GM18870 (cell line): ENCODE measurements around the gene TMOD1.
"Not testable (repeated sequence)": the region's sequence is repeated elsewhere in the genome, so short reads cannot be mapped to it uniquely, and the experiment has no call there.

Experiments used
- ATAC-seq: cut with Tn5 transposase; IDR thresholded peaks from one replicate; pipeline ENCODE4 v1.9.1; 2021; ENCODE audit warnings: moderate library complexity; ENCODE audit not compliant: unreplicated experiment

TMOD1 gene

GRCh38 chr9:97501177-97501971, at the start of gene TMOD1:
Gene TMOD1, plus strand, starts transcription at chr9:97501666. Its CDS starts 22,523 bp downstream, at chr9:97524189.
- ATAC-seq: peak; percentile 39

GRCh38 chr9:97453573-97453972, 47.9 kb upstream of the TMOD1 start:
- not testable (repeated sequence) for ATAC-seq

- ATAC-seq: not testable (repeated sequence)
Measured at GRCh38 chr9:97456841-97457240, 44.6 kb upstream of the TMOD1 start.

- ATAC-seq: no peak
Measured at GRCh38 chr9:97459326-97459725, 42.1 kb upstream of the TMOD1 start.

DNA sequence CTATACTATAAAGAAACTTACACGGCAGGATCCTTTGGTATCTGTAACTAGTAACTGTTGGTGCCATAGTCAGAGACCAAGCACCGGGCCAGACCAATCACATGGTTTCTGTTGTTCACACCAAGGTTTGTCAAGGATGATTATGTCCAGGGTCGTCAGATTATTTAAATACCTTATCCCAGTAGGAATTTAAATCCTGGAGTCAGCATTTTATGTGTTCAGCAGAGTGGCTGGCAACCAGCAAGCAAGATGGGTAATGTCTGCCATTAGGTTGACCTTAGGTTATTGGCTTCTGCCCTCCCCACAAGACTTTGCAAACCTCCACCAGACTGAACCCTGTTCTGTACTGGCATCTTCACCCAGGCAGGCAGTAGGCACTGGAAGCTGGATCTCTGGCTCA, 39.3 kb upstream of the TMOD1 start:
- ATAC-seq: no peak

- no peak for ATAC-seq
Measured at GRCh38 chr9:97462914-97463313, 38.6 kb upstream of the TMOD1 start.

- peak; percentile 65 for ATAC-seq
Measured at GRCh38 chr9:97468658-97469448, 32.6 kb upstream of the TMOD1 start.

GRCh38 chr9:97470076-97470475, 31.4 kb upstream of the TMOD1 start:
- ATAC-seq: no peak

- ATAC-seq: no peak
Measured at GRCh38 chr9:97473717-97474116, 27.7 kb upstream of the TMOD1 start.

- no peak for ATAC-seq
Measured at GRCh38 chr9:97474372-97474925, 27.0 kb upstream of the TMOD1 start.

GRCh38 chr9:97475059-97475458, 26.4 kb upstream of the TMOD1 start:
- ATAC-seq: no peak

DNA sequence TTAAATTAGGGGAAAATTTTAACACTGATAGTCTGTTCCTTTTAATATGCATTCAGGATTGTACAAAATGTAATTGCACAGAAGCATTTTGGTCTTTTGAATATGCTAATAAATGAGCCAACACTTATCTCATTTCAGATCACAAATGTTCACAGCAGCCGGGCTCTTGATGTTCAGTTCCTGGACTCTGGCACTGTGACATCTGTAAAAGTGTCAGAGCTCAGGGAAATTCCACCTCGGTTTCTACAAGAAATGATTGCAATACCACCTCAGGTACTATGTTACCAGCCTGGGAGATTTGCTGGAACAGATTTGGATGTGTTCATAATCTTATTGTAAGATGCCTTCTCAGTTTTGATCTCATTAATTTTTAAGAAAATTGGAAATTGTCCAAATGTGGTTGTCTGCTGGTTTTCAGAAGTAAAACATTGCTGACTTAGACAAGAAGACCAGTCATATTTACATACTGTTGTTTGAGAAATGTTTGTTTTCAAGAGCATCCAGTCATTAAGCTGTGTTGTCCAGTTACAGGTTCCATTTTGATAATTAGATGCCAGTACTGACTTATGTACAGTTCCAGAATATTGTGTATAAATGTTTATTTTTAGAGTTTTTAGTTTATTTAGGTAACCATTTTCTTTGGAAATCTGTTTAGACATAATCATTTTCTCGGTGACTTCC, 23.0 kb upstream of the TMOD1 start:
- ATAC-seq: no peak

GRCh38 chr9:97479496-97480159, 21.8 kb upstream of the TMOD1 start:
- no peak for ATAC-seq

- ATAC-seq: no peak
Measured at GRCh38 chr9:97480174-97480573, 21.3 kb upstream of the TMOD1 start.

GRCh38 chr9:97480749-97481148, 20.7 kb upstream of the TMOD1 start:
- ATAC-seq: no peak

- ATAC-seq: no peak
Measured at GRCh38 chr9:97484134-97484533, 17.3 kb upstream of the TMOD1 start.

- no peak for ATAC-seq
Measured at GRCh38 chr9:97487107-97487506, 14.4 kb upstream of the TMOD1 start.

- ATAC-seq: no peak
Measured at GRCh38 chr9:97487861-97488260, 13.6 kb upstream of the TMOD1 start.

DNA sequence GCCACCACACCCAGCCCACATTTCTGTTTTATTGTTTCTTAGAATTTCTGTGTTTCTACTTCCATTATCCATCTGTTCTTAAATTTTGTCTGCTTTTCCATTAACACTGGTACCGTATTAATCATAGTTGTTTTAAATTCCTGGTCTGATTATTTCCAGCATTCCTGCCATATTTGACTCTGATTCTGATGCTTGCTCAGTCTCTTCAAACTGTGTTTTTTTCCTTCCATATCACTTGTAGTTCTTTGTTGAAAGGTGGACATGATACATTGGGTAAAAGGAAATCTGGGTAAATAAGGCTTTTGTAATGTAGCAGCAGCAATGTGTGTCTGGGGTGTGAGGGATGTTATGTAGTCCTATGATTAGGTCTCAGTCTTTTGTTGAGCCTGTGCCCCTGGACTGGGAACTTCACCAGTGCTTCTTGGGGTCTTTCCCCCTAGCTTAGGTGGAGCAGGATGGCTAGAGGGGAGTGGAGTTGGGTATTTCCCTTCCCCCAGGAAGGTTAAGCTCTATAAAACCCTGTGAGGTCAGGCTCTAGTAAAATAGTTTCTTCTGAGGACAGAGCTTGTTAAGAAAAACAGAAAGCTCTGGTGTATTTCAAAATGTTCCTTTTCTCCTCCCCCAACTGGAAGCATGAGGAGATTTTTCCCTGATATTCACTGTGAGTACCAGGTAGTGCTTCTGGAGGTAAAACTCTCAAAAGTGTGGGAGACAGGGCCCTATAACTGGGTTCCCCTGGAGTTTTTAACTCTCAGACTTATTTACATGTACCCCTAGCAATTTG, 10.1 kb upstream of the TMOD1 start:
- ATAC-seq: no peak
